ENCODE results near the gene SEC14L6.

Gene SEC14L6

DNA sequence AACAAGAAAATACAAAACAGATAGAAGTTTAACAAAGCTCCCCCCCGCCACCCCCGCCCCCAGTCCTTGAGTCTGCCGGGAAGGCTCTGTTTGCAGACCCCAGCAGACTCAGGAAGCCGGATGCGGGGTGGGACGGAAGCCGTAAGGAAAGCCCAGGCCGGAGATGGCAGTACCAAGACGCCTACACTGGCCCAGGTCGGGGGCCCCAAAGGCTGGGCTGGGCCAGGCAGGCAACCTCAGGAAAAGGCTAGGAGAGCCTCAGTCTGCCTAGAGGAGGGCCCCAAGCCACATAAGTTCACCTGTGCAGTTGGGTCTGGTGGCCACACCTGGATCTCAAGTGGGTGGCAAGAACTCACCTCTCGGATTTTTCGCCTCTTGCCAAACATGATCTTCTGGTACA is 31.9 kb upstream of the SEC14L6 start:
- TF ChIP-seq EZH2 (optimal IDR thresholded peaks at IDR 0.05; ENCODE audit: low read depth, low read length) (no peak), EZH2phosphoT487 (IDR thresholded peaks at IDR 0.05; ENCODE audit: low read length) (no peak)
- TF ChIP-seq, protein P1, sequence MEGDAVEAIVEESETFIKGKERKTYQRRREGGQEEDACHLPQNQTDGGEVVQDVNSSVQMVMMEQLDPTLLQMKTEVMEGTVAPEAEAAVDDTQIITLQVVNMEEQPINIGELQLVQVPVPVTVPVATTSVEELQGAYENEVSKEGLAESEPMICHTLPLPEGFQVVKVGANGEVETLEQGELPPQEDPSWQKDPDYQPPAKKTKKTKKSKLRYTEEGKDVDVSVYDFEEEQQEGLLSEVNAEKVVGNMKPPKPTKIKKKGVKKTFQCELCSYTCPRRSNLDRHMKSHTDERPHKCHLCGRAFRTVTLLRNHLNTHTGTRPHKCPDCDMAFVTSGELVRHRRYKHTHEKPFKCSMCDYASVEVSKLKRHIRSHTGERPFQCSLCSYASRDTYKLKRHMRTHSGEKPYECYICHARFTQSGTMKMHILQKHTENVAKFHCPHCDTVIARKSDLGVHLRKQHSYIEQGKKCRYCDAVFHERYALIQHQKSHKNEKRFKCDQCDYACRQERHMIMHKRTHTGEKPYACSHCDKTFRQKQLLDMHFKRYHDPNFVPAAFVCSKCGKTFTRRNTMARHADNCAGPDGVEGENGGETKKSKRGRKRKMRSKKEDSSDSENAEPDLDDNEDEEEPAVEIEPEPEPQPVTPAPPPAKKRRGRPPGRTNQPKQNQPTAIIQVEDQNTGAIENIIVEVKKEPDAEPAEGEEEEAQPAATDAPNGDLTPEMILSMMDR (IDR thresholded peaks at IDR 0.05; ENCODE audit: low read length): no peak
- no peaks in the 10 kb centered on the region for H4K20me1 ChIP-seq (ENCODE audit: insufficient read depth, low read length)
- no peaks in the 10 kb centered on the region for H3K9me3 ChIP-seq (replicated peaks; ENCODE audit: insufficient read depth, low read length)
- no peaks in the 10 kb centered on the region for H3K9me2 ChIP-seq (replicated peaks; ENCODE audit: insufficient read depth, low read length)
- H3K4me2 ChIP-seq (ENCODE audit: low read depth, low read length): no peak overlapping the region
- no peaks in the 10 kb centered on the region for H3K27me3 ChIP-seq (replicated peaks; ENCODE audit: insufficient read depth, low read length)
- no peak for DNase-seq
- peaks cover 6% of the 10 kb centered on the region; the same call in 1 of the 2 replicates for H3K36me3 ChIP-seq (replicated peaks; ENCODE audit: insufficient read depth, low read length)
- H3F3A ChIP-seq (ENCODE audit: insufficient read depth, low read length): no peaks in the 10 kb centered on the region
- no peak overlapping the region for H3K9ac ChIP-seq (ENCODE audit: low read length)
- no peaks in the 10 kb centered on the region for H3K4me1 ChIP-seq (ENCODE audit: low read length)
- no peak overlapping the region for H2AFZ ChIP-seq (ENCODE audit: low read length)
- no peak overlapping the region for H3K27ac ChIP-seq (ENCODE audit: low read length)
- no peak overlapping the region for H3K4me3 ChIP-seq (ENCODE audit: low read length)
- no peaks in the 10 kb centered on the region for H3K79me2 ChIP-seq (ENCODE audit: low read length)

DNA sequence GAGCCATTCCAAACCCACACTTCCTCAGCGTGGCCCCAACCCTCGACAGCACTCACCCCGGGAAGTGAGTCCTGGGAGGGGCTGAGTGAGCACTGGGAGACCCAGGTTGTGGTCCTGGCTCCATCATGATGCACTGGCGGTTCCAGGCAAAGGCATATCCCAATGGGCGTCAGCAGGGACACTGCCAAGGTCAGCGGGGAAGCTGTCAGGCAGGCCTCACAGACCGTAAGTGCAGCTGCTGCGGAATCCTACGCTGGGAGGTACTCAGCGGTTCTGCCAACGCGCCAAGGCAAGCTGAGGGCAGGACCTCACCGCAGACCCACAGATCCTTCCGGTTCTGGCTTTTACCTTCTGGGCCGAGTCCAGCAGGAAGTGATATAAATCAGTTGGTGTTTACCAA is 29.3 kb upstream of the SEC14L6 start:
- Histone ChIP-seq H3K79me2 (ENCODE audit: low read length) (no peaks in the 10 kb centered on the region), H3K27me3 (replicated peaks; ENCODE audit: insufficient read depth, low read length) (peaks cover 9% of the 10 kb centered on the region; the same call in 1 of the 2 replicates), H4K20me1 (ENCODE audit: insufficient read depth, low read length) (no peaks in the 10 kb centered on the region), H3K4me1 (ENCODE audit: low read length) (no peaks in the 10 kb centered on the region), H3K36me3 (replicated peaks; ENCODE audit: insufficient read depth, low read length) (peaks cover 4% of the 10 kb centered on the region; the same call in 1 of the 2 replicates), H3K9me2 (replicated peaks; ENCODE audit: insufficient read depth, low read length) (no peaks in the 10 kb centered on the region), H3K27ac (ENCODE audit: low read length) (no peak overlapping the region), H3K9me3 (replicated peaks; ENCODE audit: insufficient read depth, low read length) (no peaks in the 10 kb centered on the region), H3K4me3 (ENCODE audit: low read length) (no peak overlapping the region), H3K9ac (ENCODE audit: low read length) (no peak overlapping the region), H3F3A (ENCODE audit: insufficient read depth, low read length) (no peaks in the 10 kb centered on the region), H3K4me2 (ENCODE audit: low read depth, low read length) (no peak overlapping the region), H2AFZ (ENCODE audit: low read length) (no peak overlapping the region)
- TF ChIP-seq, protein P1 (IDR thresholded peaks at IDR 0.05; ENCODE audit: low read length): no peak
- no peak for TF ChIP-seq EZH2 (optimal IDR thresholded peaks at IDR 0.05; ENCODE audit: low read depth, low read length)
- no peak for TF ChIP-seq EZH2phosphoT487 (IDR thresholded peaks at IDR 0.05; ENCODE audit: low read length)
- no peak for DNase-seq

DNA sequence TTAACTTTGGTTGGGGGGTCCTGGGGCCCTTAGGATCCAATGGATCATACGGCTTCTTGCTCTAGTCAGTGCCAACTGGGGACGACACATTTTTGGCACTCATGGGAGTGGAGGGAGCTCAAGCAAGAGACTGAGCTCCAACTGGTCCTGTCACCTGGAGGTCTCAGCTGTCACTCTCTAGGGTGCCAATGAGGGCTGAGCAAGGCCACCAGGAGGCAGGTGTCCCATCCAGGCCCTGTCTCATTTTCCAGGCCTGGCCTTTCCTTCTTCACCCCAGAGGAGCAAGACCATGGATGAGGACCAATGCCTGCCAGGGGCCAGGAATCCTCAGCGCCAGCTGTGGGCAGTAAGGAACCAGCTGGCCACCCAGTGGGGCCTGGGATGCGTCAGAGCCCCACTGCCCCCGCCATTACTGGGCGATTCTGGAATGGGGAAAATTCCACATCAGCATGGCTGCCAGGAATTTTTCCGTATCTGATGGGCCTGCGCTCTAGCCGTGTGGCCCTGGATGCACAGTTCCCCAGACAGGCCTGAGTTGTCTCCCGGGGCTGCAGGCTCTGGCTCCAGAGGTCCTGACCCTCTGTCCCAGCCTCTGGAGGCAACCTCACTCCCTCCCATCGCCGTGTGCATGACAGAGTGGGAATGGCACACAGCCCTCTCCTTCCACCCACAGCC is 28.6 kb upstream of the SEC14L6 start:
- no peak for DNase-seq
- Histone ChIP-seq H3K27ac (ENCODE audit: low read length) (no peak overlapping the region), H3K4me1 (ENCODE audit: low read length) (no peaks in the 10 kb centered on the region), H3K79me2 (ENCODE audit: low read length) (no peaks in the 10 kb centered on the region), H3K4me2 (ENCODE audit: low read depth, low read length) (no peak overlapping the region), H4K20me1 (ENCODE audit: insufficient read depth, low read length) (no peaks in the 10 kb centered on the region), H2AFZ (ENCODE audit: low read length) (no peak overlapping the region), H3K27me3 (replicated peaks; ENCODE audit: insufficient read depth, low read length) (peaks cover 9% of the 10 kb centered on the region; the same call in 1 of the 2 replicates), H3K36me3 (replicated peaks; ENCODE audit: insufficient read depth, low read length) (no peaks in the 10 kb centered on the region), H3K9me2 (replicated peaks; ENCODE audit: insufficient read depth, low read length) (no peaks in the 10 kb centered on the region), H3K9ac (ENCODE audit: low read length) (no peak overlapping the region), H3F3A (ENCODE audit: insufficient read depth, low read length) (no peaks in the 10 kb centered on the region), H3K4me3 (ENCODE audit: low read length) (no peak overlapping the region), H3K9me3 (replicated peaks; ENCODE audit: insufficient read depth, low read length) (no peaks in the 10 kb centered on the region)
- TF ChIP-seq EZH2 (optimal IDR thresholded peaks at IDR 0.05; ENCODE audit: low read depth, low read length) (no peak), EZH2phosphoT487 (IDR thresholded peaks at IDR 0.05; ENCODE audit: low read length) (no peak)
- TF ChIP-seq, protein P1 (IDR thresholded peaks at IDR 0.05; ENCODE audit: low read length): no peak
